GM19025 (cell line): ENCODE results near the gene DPP3.

Experiments
- ATAC-seq: cut with Tn5 transposase; IDR thresholded peaks from one replicate; pipeline ENCODE4 v1.9.1; 2021; ENCODE audit warnings: mild to moderate bottlenecking, low read depth, moderate library complexity; ENCODE audit not compliant: unreplicated experiment

The DPP3 gene

GRCh38 chr11:66478729-66479393 lies 1.4 kb upstream of the DPP3 start:
- ATAC-seq = no peak

GRCh38 chr11:66479394-66480116 lies 679 bp upstream of the DPP3 start:
- no peak for ATAC-seq

GRCh38 chr11:66484806-66485380 lies 4.7 kb downstream of the DPP3 start:
- ATAC-seq = no peak

GRCh38 chr11:66488957-66489356 lies 8.7 kb downstream of the DPP3 start:
- no peak for ATAC-seq

- no peak for ATAC-seq
Observed at GRCh38 chr11:66489636-66490035, 9.4 kb downstream of the DPP3 start.

- no peak for ATAC-seq
Observed at GRCh38 chr11:66491315-66491935, 11.2 kb downstream of the DPP3 start.

- no peak for ATAC-seq
Observed at GRCh38 chr11:66492161-66492865, 12.1 kb downstream of the DPP3 start.

- ATAC-seq = no peak
Observed at GRCh38 chr11:66493130-66493529, 12.9 kb downstream of the DPP3 start.

GRCh38 chr11:66494458-66494857 lies 14.2 kb downstream of the DPP3 start:
- no peak for ATAC-seq

- ATAC-seq = no peak
Observed at GRCh38 chr11:66494935-66495334, 14.7 kb downstream of the DPP3 start.

- ATAC-seq = no peak
Observed at GRCh38 chr11:66495401-66495854, 15.2 kb downstream of the DPP3 start.

- no peak for ATAC-seq
Observed at GRCh38 chr11:66497206-66497605, 17.0 kb downstream of the DPP3 start.

- no peak for ATAC-seq
Observed at GRCh38 chr11:66498506-66498905, 18.3 kb downstream of the DPP3 start.

- ATAC-seq = no peak
Observed at GRCh38 chr11:66505276-66505816, 25.1 kb downstream of the DPP3 start.

- no peak for ATAC-seq
Observed at GRCh38 chr11:66509131-66509561, 28.9 kb downstream of the DPP3 start.

GRCh38 chr11:66510271-66510989 lies 30.2 kb downstream of the DPP3 start, which contains the start of gene BBS1:
TSS of gene BBS1 (plus strand) at chr11:66510635. CDS start at chr11:66510660, 25 bp downstream.
- peak; percentile 91 for ATAC-seq

GRCh38 chr11:66510990-66511339 lies 30.7 kb downstream of the DPP3 start:
- ATAC-seq = no peak

GRCh38 chr11:66523611-66524010 lies 43.4 kb downstream of the DPP3 start:
- ATAC-seq = no peak

GRCh38 chr11:66524304-66525040 lies 44.2 kb downstream of the DPP3 start:
- no peak for ATAC-seq
